Body of pancreas (tissue), 4 donors: ENCODE results near the gene TNKS1BP1. TPM values are rescaled to one million over a fixed set of nuclear protein-coding genes. Genes with fewer than 3 reads are reported as not detected.

Source experiments
- ATAC-seq: fragments of 150-250 bp; one replicate; pipeline ENCODE4 v1.9.1; 2016
- DNase-seq, 4 donors: peaks; one replicate each; pipeline ENCODE4 v3.0.0-alpha.2; 2019
- H3K27ac ChIP-seq, 4 donors: fragments of 200-600 bp; sonication (generic); 1 replicate in 3 of 4; 2 replicates in 1 of 4; pipeline versions ENCODE4 v1.5.1 to v1.6.1; 2016 to 2019; ENCODE audit warnings: mild to moderate bottlenecking in 1 of 4, mixed read lengths in 1 of 4, moderate library complexity in 1 of 4
- H3K27me3 ChIP-seq, 2 donors: fragments of 200-600 bp; sonication (generic); one replicate each; pipeline ENCODE4 v1.6.0; 2016; ENCODE audit warnings: mild to moderate bottlenecking in 1 of 2
- H3K36me3 ChIP-seq, 2 donors: fragments of 200-600 bp; sonication (generic); replicated peaks in 1 of 2; 2 replicates each; pipeline ENCODE4 v1.5.1; 2016; ENCODE audit warnings: low read depth in 2 of 2; ENCODE audit not compliant: insufficient read depth in 1 of 2
- H3K4me1 ChIP-seq: fragments of 200-600 bp; sonication (generic); one replicate; pipeline ENCODE4 v1.6.0; 2016
- H3K4me3 ChIP-seq, 2 donors: fragments of 200-600 bp; sonication (generic); 1 replicate in 1 of 2; 2 replicates in 1 of 2; pipeline ENCODE4 v1.5.1; 2016 to 2019
- H3K9me3 ChIP-seq, 3 donors: fragments of 200-600 bp; sonication (generic); 1 replicate in 2 of 3; 2 replicates in 1 of 3; pipeline ENCODE4 v1.5.1; 2016
- POLR2A ChIP-seq, 3 donors: fragments of 450-650 bp; IDR thresholded peaks; one replicate each; pipeline ENCODE4 v1.6.1; 2016; ENCODE audit warnings: antibody characterized with exemption in 3 of 3, mild to moderate bottlenecking in 2 of 3
- WGBS, 2 donors: methylation state at CpG; one replicate each; pipeline ENCODE4 v1.1.5; 2017; 5-methylcytosine and 5-hydroxymethylcytosine counted together
- intact Hi-C: fragments of 100-400 bp; cut with DNase I; formaldehyde crosslinking; loops from one replicate; pipeline ENCODE4 v1.15.1; 2023
- total RNA-seq, 2 donors: library from RNA; depleted of rRNA; stranded (reverse); fragments of >200 nt; gene quantifications; one replicate each; pipeline ENCODE4 v1.1.0, GENCODE V29; 2016
- TF ChIP-seq, protein P1 (sequence below), 7 experiments: fragments of 450-650 bp in 4 of 7; fragments of 200-600 bp in 3 of 7; sonication (generic) in 3 of 7; IDR thresholded peaks; one replicate each; pipeline ENCODE4 v1.5.1; 2016 to 2019; ENCODE audit warnings: antibody characterized with exemption in 7 of 7

TNKS1BP1 gene
- total RNA-seq, 2 donors from 2014 or later = 83.5 to 115 TPM

DNA sequence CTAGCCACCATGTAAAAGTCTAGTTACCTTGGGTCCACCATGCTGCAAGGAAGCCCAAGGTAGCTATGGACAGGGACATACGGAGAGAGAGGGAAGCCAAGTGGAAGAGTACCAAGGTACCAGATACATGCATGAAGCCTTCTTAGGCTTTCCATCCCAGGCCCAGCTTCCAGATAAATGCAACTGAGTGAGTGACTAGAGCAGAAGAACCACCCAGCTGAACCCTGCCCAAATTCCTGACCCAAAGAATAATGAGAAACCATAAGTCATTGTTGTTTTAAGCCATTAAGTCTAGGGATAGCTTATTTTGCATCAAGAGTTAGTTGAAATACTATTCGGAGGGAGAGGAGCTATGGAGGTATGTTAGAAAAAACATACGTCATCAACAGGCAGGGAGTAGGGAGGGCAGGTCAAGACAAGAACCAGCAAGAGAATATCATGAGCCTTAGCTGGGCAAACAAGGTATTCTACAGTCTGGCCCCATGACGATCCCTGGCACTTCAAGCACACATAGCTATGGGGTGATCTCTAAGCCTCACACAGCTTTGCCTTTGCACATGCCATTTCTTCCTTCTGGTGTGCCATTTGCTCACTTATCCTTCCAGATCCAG lies 51.2 kb downstream of the TNKS1BP1 start:
- intact Hi-C loops = no loop called here
- Histone ChIP-seq H3K27me3 (no peaks in the 10 kb centered on the region), H3K36me3 (no peaks in the 10 kb centered on the region), H3K4me1 (peaks cover 14% of the 10 kb centered on the region), H3K4me3 (no peak overlapping the region), H3K9me3 (peaks cover 0 to 4% (median 0%) of the 10 kb centered on the region in 3 donors), H3K27ac (no peak overlapping the region)
- DNase-seq (no peak), ATAC-seq (no peak)
- 68 to 77% methylated on average over 4 of the region's 4 CpGs for WGBS, 2 donors
- TF ChIP-seq, protein P1, sequence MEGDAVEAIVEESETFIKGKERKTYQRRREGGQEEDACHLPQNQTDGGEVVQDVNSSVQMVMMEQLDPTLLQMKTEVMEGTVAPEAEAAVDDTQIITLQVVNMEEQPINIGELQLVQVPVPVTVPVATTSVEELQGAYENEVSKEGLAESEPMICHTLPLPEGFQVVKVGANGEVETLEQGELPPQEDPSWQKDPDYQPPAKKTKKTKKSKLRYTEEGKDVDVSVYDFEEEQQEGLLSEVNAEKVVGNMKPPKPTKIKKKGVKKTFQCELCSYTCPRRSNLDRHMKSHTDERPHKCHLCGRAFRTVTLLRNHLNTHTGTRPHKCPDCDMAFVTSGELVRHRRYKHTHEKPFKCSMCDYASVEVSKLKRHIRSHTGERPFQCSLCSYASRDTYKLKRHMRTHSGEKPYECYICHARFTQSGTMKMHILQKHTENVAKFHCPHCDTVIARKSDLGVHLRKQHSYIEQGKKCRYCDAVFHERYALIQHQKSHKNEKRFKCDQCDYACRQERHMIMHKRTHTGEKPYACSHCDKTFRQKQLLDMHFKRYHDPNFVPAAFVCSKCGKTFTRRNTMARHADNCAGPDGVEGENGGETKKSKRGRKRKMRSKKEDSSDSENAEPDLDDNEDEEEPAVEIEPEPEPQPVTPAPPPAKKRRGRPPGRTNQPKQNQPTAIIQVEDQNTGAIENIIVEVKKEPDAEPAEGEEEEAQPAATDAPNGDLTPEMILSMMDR (IDR thresholded peaks at IDR 0.05) = no peak
- TF ChIP-seq POLR2A (IDR thresholded peaks at IDR 0.05) = no peak

DNA sequence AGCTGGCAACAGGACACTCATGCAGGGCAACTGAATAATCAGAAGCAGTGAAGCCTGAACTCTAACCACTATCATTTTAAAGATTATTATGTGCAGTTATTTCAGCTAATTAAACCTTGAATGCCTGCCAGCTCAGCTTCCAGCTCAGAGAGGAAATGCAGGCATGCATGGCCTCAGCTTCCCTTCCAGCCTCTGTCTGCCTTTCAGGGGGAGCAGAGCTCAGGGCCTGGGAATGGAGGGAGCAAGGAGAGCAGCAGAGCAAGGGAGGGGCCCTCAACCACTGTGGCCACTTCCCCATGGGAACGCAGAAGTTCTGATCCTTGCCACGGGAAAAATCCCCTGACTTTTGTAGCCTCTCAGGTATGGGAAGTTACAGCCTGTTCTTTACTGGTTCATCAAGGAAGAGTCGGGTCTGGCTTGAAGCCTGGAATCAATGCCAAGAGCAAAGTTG lies 55.2 kb downstream of the TNKS1BP1 start:
- 11 to 21% methylated on average over 3 of the region's 3 CpGs for WGBS, 2 donors
- intact Hi-C loops = no loop called here
- peaks cover 0 to 10% (median 0%) of the 10 kb centered on the region in 3 donors for H3K9me3 ChIP-seq
- H3K4me1 ChIP-seq = peaks cover 4% of the 10 kb centered on the region
- DNase-seq = no peak
- no peak overlapping the region for H3K4me3 ChIP-seq
- H3K27ac ChIP-seq = no peak overlapping the region
- no peaks in the 10 kb centered on the region for H3K27me3 ChIP-seq
- no peak for ATAC-seq
- TF ChIP-seq, protein P1 (IDR thresholded peaks at IDR 0.05) = no peak
- no peak for TF ChIP-seq POLR2A (IDR thresholded peaks at IDR 0.05)
- no peaks in the 10 kb centered on the region for H3K36me3 ChIP-seq

DNA sequence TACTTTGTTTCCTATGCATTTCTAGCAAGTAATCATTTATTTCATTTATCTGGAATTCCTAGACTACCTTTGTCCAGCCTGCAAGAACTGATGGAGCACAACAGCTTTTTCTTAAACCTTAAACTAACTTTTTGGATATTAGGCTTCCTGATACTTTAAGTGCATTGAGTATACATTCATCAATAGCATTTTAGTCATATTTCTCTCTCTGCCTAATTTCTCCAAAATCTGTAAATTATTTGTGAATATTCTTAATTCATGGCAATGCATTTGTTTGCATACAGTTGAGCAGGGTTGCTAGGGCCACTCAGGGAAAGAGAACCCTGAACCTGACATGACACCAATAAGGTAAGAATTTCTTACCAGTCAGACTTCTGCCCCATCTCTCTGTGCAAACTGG lies 58.6 kb downstream of the TNKS1BP1 start:
- no peaks in the 10 kb centered on the region for H3K36me3 ChIP-seq
- ATAC-seq = no peak
- H3K27me3 ChIP-seq = no peaks in the 10 kb centered on the region
- no peak for DNase-seq
- no peak for TF ChIP-seq POLR2A (IDR thresholded peaks at IDR 0.05)
- TF ChIP-seq, protein P1 (IDR thresholded peaks at IDR 0.05) = no peak
- peaks cover 0 to 6% (median 0%) of the 10 kb centered on the region in 3 donors for H3K9me3 ChIP-seq
- intact Hi-C loops = no loop called here
- H3K27ac ChIP-seq = no peak overlapping the region
- no peak overlapping the region for H3K4me3 ChIP-seq
- peaks cover 4% of the 10 kb centered on the region for H3K4me1 ChIP-seq

DNA sequence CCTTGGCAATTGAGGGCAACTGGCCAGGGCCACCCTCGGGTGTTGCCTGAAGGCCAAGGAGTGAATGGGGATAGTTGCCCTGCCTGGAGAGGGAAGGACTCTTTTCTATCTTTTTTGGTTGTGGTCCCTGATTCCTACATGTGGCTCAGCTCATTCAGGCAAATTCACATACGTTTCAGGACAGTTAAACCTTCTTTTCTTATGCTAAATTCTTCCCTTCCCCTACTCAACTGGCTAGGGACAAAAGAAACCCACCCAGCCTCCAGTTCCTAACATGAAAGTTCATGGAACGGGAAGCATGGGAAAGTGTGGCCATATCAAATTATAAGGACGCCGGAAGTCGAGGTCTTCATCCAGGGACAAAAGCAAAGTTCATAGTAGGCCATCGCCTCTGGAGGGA lies 61.4 kb downstream of the TNKS1BP1 start:
- no peak for TF ChIP-seq POLR2A (IDR thresholded peaks at IDR 0.05)
- TF ChIP-seq, protein P1 (IDR thresholded peaks at IDR 0.05) = no peak
- H3K4me1 ChIP-seq = no peaks in the 10 kb centered on the region
- H3K4me3 ChIP-seq = no peak overlapping the region
- ATAC-seq (no peak), DNase-seq (no peak)
- 84 to 87% methylated on average over 7 of the region's 7 CpGs for WGBS, 2 donors
- H3K9me3 ChIP-seq = peaks cover 0 to 6% (median 0%) of the 10 kb centered on the region in 3 donors
- no peaks in the 10 kb centered on the region for H3K36me3 ChIP-seq
- intact Hi-C loops = no loop called here
- H3K27me3 ChIP-seq = no peaks in the 10 kb centered on the region
- no peak overlapping the region for H3K27ac ChIP-seq

DNA sequence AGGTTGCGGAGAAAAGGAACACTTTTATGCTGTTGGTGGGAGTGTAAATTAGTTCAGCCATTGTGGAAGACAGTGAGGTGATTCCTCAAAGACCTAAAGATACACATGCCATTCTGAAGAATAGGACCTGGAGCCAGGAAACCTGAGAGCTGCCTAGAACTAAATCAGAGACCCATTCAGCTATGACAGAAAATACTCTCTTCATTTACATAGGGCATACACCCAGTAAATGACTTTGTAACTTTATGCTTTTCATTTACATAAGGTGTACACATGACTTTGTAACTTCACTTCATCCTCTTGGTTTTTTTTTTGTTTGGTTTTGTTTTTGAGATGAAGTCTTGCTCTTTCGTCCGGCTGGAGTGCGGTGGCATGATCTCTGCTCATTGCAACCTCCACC lies 62.6 kb downstream of the TNKS1BP1 start:
- intact Hi-C loops = no loop called here
- H3K4me3 ChIP-seq = no peak overlapping the region
- no peak for TF ChIP-seq POLR2A (IDR thresholded peaks at IDR 0.05)
- TF ChIP-seq, protein P1 (IDR thresholded peaks at IDR 0.05) = no peak
- H3K27ac ChIP-seq = no peak overlapping the region
- H3K27me3 ChIP-seq = no peaks in the 10 kb centered on the region
- ATAC-seq = no peak
- H3K9me3 ChIP-seq = peaks cover 0 to 6% (median 0%) of the 10 kb centered on the region in 3 donors
- H3K36me3 ChIP-seq = no peaks in the 10 kb centered on the region
- DNase-seq = no peak
- WGBS, 2 donors = 66 to 69% methylated on average over 4 of the region's 4 CpGs
- no peaks in the 10 kb centered on the region for H3K4me1 ChIP-seq
